Nucleus accumbens (tissue), 56 donors: ENCODE measurements around the gene PRRC2A.
A peak's percentile ranks its signal among the peaks of the same experiment; 100 is the strongest.

Experiments
- DNase-seq, 56 donors: peaks; one replicate each; lab custom pipeline; 2025; lab: John Stamatoyannopoulos, UW

Gene PRRC2A

GRCh38 chr6:31663126-31663960 lies 42.8 kb downstream of the PRRC2A start:
- no peak for DNase-seq

GRCh38 chr6:31663961-31664789 lies 43.7 kb downstream of the PRRC2A start:
- DNase-seq: peak in 1 of 56 donors; percentile 14

GRCh38 chr6:31664790-31665500 lies 44.4 kb downstream of the PRRC2A start, which contains the start of gene GPANK1:
Gene GPANK1 (minus strand): TSS chr6:31664997. CDS start chr6:31664478, 519 bp downstream.
- peak in 55 of 56 donors; percentile 28 to 96 (median 83) for DNase-seq

GRCh38 chr6:31665501-31666336 lies 45.2 kb downstream of the PRRC2A start, which contains the start of gene CSNK2B:
Gene CSNK2B (plus strand): TSS chr6:31666080. CDS start chr6:31666832, 752 bp downstream.
- peak; percentile 88 to 100 (median 98) for DNase-seq

- no peak for DNase-seq
These were observed 45.9 kb downstream of the PRRC2A start for GRCh38 chr6:31666337-31666965.

- no peak for DNase-seq
These were observed 49.2 kb downstream of the PRRC2A start, which contains the start of gene LY6G5B for GRCh38 chr6:31669676-31670075. Gene LY6G5B (plus strand): TSS chr6:31669976. CDS start chr6:31670951, 975 bp downstream.

GRCh38 chr6:31676322-31676903 lies 55.9 kb downstream of the PRRC2A start:
- DNase-seq: no peak

- no peak for DNase-seq
These were observed 56.4 kb downstream of the PRRC2A start for GRCh38 chr6:31676904-31677303.

- no peak for DNase-seq
These were observed 57.4 kb downstream of the PRRC2A start for GRCh38 chr6:31677955-31678354.

- peak in 51 of 56 donors; percentile 6 to 84 (median 52) for DNase-seq
These were observed 60.0 kb downstream of the PRRC2A start, which contains the start of gene LY6G5C for GRCh38 chr6:31680226-31681134. Gene LY6G5C (minus strand): TSS chr6:31681067. CDS start chr6:31680373, 694 bp downstream.

GRCh38 chr6:31681135-31681671 lies 60.7 kb downstream of the PRRC2A start:
- peak in 10 of 56 donors; percentile 4 to 48 (median 18) for DNase-seq

GRCh38 chr6:31683591-31683990 lies 63.1 kb downstream of the PRRC2A start:
- no peak for DNase-seq

GRCh38 chr6:31686483-31686882 lies 66.0 kb downstream of the PRRC2A start:
- DNase-seq: no peak

GRCh38 chr6:31687321-31687720 lies 66.8 kb downstream of the PRRC2A start:
- DNase-seq: no peak
